ENCODE data around the gene ARHGEF40. TPM values are rescaled to one million over a fixed set of nuclear protein-coding genes. Genes with fewer than 3 reads are reported as not detected.

Gene ARHGEF40
- total and polyA plus RNA-seq, 10 of the 15 experiments (the other 5 are each of a cell fraction or from before 2014, with no cell fraction given), result 0.03 to 0.31 (median 0.08) TPM; not detected in 2

DNA sequence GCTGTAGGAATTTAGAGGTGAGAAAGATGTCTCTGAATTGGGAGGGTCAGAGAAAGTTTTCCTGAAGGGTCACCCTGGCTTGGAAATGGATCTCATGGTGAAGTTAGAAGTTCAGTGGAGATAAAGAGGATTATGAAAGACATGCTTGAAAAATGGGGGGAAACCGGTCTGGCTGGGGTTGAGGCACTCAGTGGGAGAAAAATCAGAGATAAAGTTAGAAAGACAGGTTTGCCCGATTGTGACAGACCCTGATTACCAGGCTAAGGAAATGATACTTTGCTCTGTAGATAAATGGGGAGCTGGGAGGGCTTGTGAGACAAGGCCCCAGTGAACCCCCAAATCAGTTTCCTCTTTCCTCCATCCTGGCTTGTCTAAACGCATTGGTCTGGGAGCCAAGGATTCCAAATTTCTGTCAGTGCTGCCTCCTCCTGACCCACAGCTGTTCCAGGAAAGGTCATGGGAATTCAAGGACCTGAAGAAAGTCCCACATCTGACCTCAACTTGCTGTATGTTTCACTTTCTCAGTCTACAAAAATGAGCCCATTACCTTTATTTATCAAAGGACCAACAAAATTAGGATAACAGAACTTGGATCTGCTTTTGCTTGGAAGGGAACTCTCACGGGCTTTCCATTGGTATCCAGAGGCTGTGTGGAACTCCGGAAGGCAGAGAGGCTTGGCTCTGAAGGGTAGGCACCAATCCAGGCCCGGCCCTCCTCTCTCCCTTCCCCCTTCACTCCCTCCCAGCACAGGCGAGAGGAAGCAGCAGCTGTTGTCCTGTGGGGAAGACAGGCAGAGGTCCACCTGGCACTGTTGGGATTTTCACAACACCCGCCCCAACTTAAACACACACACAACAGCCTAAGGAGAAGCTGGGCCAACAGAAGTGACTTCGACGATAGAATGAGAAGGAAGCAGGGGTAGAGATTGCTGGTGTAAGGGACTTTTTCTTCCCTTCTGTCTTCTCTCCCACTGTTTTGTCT, 31.4 kb upstream of the ARHGEF40 start (continued):
- TF ChIP-seq, protein P1, sequence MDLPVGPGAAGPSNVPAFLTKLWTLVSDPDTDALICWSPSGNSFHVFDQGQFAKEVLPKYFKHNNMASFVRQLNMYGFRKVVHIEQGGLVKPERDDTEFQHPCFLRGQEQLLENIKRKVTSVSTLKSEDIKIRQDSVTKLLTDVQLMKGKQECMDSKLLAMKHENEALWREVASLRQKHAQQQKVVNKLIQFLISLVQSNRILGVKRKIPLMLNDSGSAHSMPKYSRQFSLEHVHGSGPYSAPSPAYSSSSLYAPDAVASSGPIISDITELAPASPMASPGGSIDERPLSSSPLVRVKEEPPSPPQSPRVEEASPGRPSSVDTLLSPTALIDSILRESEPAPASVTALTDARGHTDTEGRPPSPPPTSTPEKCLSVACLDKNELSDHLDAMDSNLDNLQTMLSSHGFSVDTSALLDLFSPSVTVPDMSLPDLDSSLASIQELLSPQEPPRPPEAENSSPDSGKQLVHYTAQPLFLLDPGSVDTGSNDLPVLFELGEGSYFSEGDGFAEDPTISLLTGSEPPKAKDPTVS (IDR thresholded peaks at IDR 0.05; ENCODE audit: low read depth, low read length), result no peak
- TF ChIP-seq ZNF384 (IDR thresholded peaks at IDR 0.05; ENCODE audit: borderline replicate concordance, low read depth, low read length), result no peak

DNA sequence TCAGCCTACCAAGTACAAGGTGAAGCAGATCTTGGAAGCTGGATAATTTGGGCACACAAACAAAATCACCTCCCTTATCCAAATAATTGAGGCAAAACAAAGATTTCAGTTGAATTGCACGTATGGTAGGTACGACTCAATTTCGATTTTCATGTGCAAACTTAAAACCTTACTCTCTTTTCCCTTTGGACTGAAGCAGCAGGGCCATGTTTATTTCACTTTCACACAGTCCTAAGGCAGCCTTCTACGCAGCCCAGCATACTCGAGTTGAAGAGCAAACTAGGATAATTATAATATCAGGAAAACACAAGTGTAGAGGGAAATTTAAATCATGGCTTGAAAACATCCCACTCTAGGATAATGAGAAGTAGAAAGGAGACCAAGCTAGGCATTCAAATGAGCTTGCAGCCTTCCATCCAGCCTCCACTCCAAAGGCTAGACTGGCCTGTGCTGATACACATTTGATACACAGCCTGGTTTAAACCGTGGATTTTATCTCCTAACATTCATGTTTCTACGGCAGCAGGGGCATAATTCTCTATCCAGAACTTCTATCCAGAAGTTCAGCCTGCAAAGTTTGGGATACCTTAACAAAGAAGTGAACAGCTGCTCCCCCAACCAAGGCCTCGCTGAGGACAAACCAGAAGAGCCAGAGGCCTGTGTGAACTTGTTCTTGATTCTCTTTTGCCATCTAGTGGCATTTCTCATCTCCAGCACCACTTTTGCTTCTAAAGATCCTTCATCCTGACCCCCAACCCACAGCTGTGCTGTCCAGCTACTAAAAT, 30.3 kb upstream of the ARHGEF40 start:
- Histone ChIP-seq H3K4me2 (ENCODE audit: control insufficient read depth, insufficient read depth) (no peak overlapping the region), H3K9me3 (replicated peaks; ENCODE audit: control insufficient read depth, insufficient read depth, low read length) (no peaks in the 10 kb centered on the region), H3K4me1 (ENCODE audit: control insufficient read depth, insufficient read depth, low read length) (peaks cover 8% of the 10 kb centered on the region), H3K9ac (ENCODE audit: control insufficient read depth, insufficient read depth, low read length) (no peak overlapping the region), H3K4me3 (no peak overlapping the region), H3K27me3 (replicated peaks in 1 of 2; ENCODE audit: control insufficient read depth in 2 of 2, insufficient read depth in 2 of 2, low read length in 1 of 2) (peaks cover 0 to 7% of the 10 kb centered on the region in 2 experiments; a peak in 2 of 4 replicates), H2AFZ (ENCODE audit: control insufficient read depth, low read depth, low read length) (no peak overlapping the region; the same call in 1 of the 2 replicates), H3K36me3 (ENCODE audit: control insufficient read depth in 2 of 2, insufficient read depth in 2 of 2, low read length in 1 of 2) (no peaks in the 10 kb centered on the region), H4K20me1 (ENCODE audit: control insufficient read depth, insufficient read depth) (no peaks in the 10 kb centered on the region), H3K27ac (ENCODE audit: control insufficient read depth, insufficient read depth) (no peak overlapping the region), H3K79me2 (ENCODE audit: control insufficient read depth, insufficient read depth, low read length) (no peaks in the 10 kb centered on the region)
- DNase-seq (ENCODE audit: low read depth, low spot score), result no peak
- TF ChIP-seq NFIC (IDR thresholded peaks at IDR 0.05; ENCODE audit: low read depth, low read length), result no peak
- TF ChIP-seq, protein P2, sequence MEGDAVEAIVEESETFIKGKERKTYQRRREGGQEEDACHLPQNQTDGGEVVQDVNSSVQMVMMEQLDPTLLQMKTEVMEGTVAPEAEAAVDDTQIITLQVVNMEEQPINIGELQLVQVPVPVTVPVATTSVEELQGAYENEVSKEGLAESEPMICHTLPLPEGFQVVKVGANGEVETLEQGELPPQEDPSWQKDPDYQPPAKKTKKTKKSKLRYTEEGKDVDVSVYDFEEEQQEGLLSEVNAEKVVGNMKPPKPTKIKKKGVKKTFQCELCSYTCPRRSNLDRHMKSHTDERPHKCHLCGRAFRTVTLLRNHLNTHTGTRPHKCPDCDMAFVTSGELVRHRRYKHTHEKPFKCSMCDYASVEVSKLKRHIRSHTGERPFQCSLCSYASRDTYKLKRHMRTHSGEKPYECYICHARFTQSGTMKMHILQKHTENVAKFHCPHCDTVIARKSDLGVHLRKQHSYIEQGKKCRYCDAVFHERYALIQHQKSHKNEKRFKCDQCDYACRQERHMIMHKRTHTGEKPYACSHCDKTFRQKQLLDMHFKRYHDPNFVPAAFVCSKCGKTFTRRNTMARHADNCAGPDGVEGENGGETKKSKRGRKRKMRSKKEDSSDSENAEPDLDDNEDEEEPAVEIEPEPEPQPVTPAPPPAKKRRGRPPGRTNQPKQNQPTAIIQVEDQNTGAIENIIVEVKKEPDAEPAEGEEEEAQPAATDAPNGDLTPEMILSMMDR (IDR thresholded peaks at IDR 0.05 in 2 of 3, conservative IDR thresholded peaks at IDR 0.05 in 1 of 3; ENCODE audit: control insufficient read depth in 2 of 3, extremely low read depth in 1 of 3, insufficient read depth in 1 of 3, low read depth in 3 of 3, low read length in 3 of 3), result peak; percentile 53 to 60 (median 60)
- peak; percentile 64 for TF ChIP-seq RAD21 (IDR thresholded peaks at IDR 0.05; ENCODE audit: insufficient read depth, low read depth, low read length)
- TF ChIP-seq SMC3 (IDR thresholded peaks at IDR 0.05; ENCODE audit: borderline replicate concordance, low read length), result peak; percentile 60; the same call in 1 of the 2 replicates
- in situ Hi-C loops (cut with MboI), result no loop called here
- intact Hi-C loops (cut with micrococcal nuclease; ENCODE audit: unreplicated experiment), result loop anchor here (1.0 kb wide), 1 partner anchor 25 kb away; no protein-coding TSS in a partner anchor
- peak; percentile 87 for ATAC-seq
- FAIRE-seq, result no peak
- RAD21 ChIA-PET (ENCODE audit: unreplicated experiment), result interaction anchor here (1.0 to 3.5 kb wide), 5 partner anchors 25 to 65 kb away, joined by 3 to 24 read pairs (median 4); no protein-coding TSS in a partner anchor
- POLR2A ChIA-PET, result interaction anchor here (0.6 to 0.8 kb wide), 2 partner anchors 25 to 275 kb away, joined by 3 read pairs; no protein-coding TSS in a partner anchor
- SMC1A ChIA-PET (ENCODE audit: uncharacterized antibody, unreplicated experiment), result interaction anchor here (0.6 to 3.8 kb wide), 5 partner anchors 21 to 70 kb away, joined by 3 to 36 read pairs (median 4); no protein-coding TSS in a partner anchor
- CTCF ChIA-PET, result interaction anchor here (0.6 to 4.3 kb wide), 12 partner anchors 8 to 69 kb away, joined by 3 to 57 read pairs (median 4); no protein-coding TSS in a partner anchor
- BruUV-seq (replicated peaks), result no TSS peak
- WGBS (ENCODE audit: insufficient coverage, insufficient replicate concordance, low lambda C conversion rate, missing lambda C conversion rate), result 18% methylated on average over 8 of the region's 8 CpGs

All from GM12878 (cell line).